ENCODE results near the gene USP3. TPM values are rescaled to one million over a fixed set of nuclear protein-coding genes. Genes with fewer than 3 reads are reported as not detected.

The USP3 gene
- total RNA-seq, 1 donor from 2014 or later = 64.2 TPM

- Histone ChIP-seq H3K27ac (no peak overlapping the region), H3K27me3 (no peaks in the 10 kb centered on the region), H3K4me1 (peaks cover 19% of the 10 kb centered on the region), H3F3A (ENCODE audit: low read depth) (peaks cover 4% of the 10 kb centered on the region), H4K20me1 (ENCODE audit: low read depth) (no peaks in the 10 kb centered on the region), H3K9ac (no peak overlapping the region), H3K36me3 (no peaks in the 10 kb centered on the region), H3K9me3 (ENCODE audit: low read depth) (no peaks in the 10 kb centered on the region), H2AFZ (replicated peaks) (no peak overlapping the region), H3K4me3 (no peak overlapping the region), H3K79me2 (ENCODE audit: low read depth) (no peaks in the 10 kb centered on the region), H3K4me2 (no peak overlapping the region)
- Mint-ChIP-seq H3K4me3 (no peak overlapping the region), H3K4me1 (peaks cover 39% of the 10 kb centered on the region), H3K9me3 (peaks cover 9% of the 10 kb centered on the region), H3K27ac (peak overlapping the region; percentile 17), H3K36me3 (no peaks in the 10 kb centered on the region), H3K27me3 (ENCODE audit: insufficient read depth, low read depth) (peaks cover 7% of the 10 kb centered on the region)
- no peak for DNase-seq (ENCODE audit: low spot score)
- no peak for TF ChIP-seq CTCF (IDR thresholded peaks at IDR 0.05)
- no peak for TF ChIP-seq EZH2phosphoT487 (IDR thresholded peaks at IDR 0.05)
- no peak for TF ChIP-seq EZH2 (IDR thresholded peaks at IDR 0.05)
Measured at GRCh38 chr15:63475707-63476106, 28.7 kb upstream of the USP3 start.

GRCh38 chr15:63476229-63476632 is 28.2 kb upstream of the USP3 start:
- H3K9ac ChIP-seq = no peak overlapping the region
- Mint-ChIP-seq H3K4me1 (peaks cover 41% of the 10 kb centered on the region), H3K27me3 (ENCODE audit: insufficient read depth, low read depth) (peaks cover 9% of the 10 kb centered on the region), H3K4me3 (no peak overlapping the region), H3K36me3 (no peaks in the 10 kb centered on the region), H3K27ac (peak overlapping the region; percentile 17), H3K9me3 (peaks cover 9% of the 10 kb centered on the region)
- H3K4me3 ChIP-seq = no peak overlapping the region
- H3K4me2 ChIP-seq = no peak overlapping the region
- H3K79me2 ChIP-seq (ENCODE audit: low read depth) = no peaks in the 10 kb centered on the region
- no peaks in the 10 kb centered on the region for H3K27me3 ChIP-seq
- TF ChIP-seq EZH2phosphoT487 (IDR thresholded peaks at IDR 0.05) (no peak), EZH2 (IDR thresholded peaks at IDR 0.05) (no peak), CTCF (IDR thresholded peaks at IDR 0.05) (no peak)
- H3K36me3 ChIP-seq = no peaks in the 10 kb centered on the region
- no peaks in the 10 kb centered on the region for H3K9me3 ChIP-seq (ENCODE audit: low read depth)
- H2AFZ ChIP-seq (replicated peaks) = no peak overlapping the region
- no peaks in the 10 kb centered on the region for H4K20me1 ChIP-seq (ENCODE audit: low read depth)
- H3K27ac ChIP-seq = no peak overlapping the region
- no peak for DNase-seq (ENCODE audit: low spot score)
- H3K4me1 ChIP-seq = peaks cover 19% of the 10 kb centered on the region
- H3F3A ChIP-seq (ENCODE audit: low read depth) = peaks cover 4% of the 10 kb centered on the region

GRCh38 chr15:63478243-63478642 is 26.1 kb upstream of the USP3 start:
- H3K36me3 ChIP-seq = no peaks in the 10 kb centered on the region
- peaks cover 45% of the 10 kb centered on the region for H3K4me1 Mint-ChIP-seq
- DNase-seq (ENCODE audit: low spot score) = no peak
- H3K4me2 ChIP-seq = no peak overlapping the region
- H3F3A ChIP-seq (ENCODE audit: low read depth) = peaks cover 4% of the 10 kb centered on the region
- H3K79me2 ChIP-seq (ENCODE audit: low read depth) = no peaks in the 10 kb centered on the region
- H3K4me1 ChIP-seq = peaks cover 19% of the 10 kb centered on the region
- no peaks in the 10 kb centered on the region for H3K27me3 ChIP-seq
- H3K27me3 Mint-ChIP-seq (ENCODE audit: insufficient read depth, low read depth) = peaks cover 4% of the 10 kb centered on the region
- H4K20me1 ChIP-seq (ENCODE audit: low read depth) = no peaks in the 10 kb centered on the region
- no peak overlapping the region for H3K9ac ChIP-seq
- H3K27ac ChIP-seq = no peak overlapping the region
- no peak overlapping the region for H2AFZ ChIP-seq (replicated peaks)
- no peak overlapping the region for H3K4me3 ChIP-seq
- TF ChIP-seq EZH2phosphoT487 (IDR thresholded peaks at IDR 0.05) (no peak), CTCF (IDR thresholded peaks at IDR 0.05) (no peak), EZH2 (IDR thresholded peaks at IDR 0.05) (no peak)
- H3K27ac Mint-ChIP-seq = peak overlapping the region; percentile 76
- H3K36me3 Mint-ChIP-seq = no peaks in the 10 kb centered on the region
- H3K9me3 Mint-ChIP-seq = peaks cover 7% of the 10 kb centered on the region
- no peak overlapping the region for H3K4me3 Mint-ChIP-seq
- no peaks in the 10 kb centered on the region for H3K9me3 ChIP-seq (ENCODE audit: low read depth)
